Limb (tissue), 2 donors: ENCODE results near the gene PDILT.

ENCODE experiments used
- DNase-seq, 2 donors: peaks; one replicate each; pipeline ENCODE4 v3.0.0-alpha.2; 2016; ENCODE audit errors: extremely low spot score in 2 of 2

The PDILT gene

DNA sequence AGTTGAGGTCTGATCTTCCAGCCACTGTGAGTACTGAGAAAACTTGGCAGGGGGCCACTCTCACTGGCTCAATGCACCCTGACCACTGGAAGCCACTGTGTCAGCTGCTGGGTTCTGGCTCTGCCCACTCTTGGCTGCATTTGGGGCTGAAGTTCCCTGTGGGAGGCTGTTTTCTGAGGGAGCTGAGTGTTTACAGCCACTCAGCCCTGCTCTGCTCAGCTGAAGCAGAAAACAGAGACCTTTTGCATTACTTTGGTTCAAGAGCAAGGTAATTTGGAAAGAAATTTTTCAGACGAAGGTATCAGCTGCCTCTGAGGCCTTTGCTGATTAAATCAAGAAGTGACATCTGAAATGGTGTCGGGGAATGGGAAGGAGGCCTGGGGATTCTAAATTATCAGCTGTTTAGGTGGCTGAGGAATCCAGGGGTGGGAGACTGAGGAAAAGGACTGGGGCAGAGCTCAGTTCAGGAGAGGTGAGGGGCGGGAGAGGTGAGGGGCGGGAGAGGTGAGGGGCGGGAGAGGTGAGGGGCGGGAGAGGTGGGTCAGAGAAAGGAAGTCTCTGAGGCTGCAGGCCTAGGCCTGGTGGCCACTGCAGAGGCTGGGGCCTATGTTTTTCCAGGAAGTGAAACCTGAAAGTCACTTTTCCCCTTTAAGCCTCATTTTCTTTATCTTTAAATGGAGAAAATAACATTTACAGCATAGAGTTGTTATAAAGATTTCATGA lies 5.0 kb upstream of the PDILT start, which contains the start of gene ACSM5:
Gene ACSM5 (plus strand): TSS at position 137 of the 723 bp plus-strand sequence. CDS start 1,951 bp downstream, outside the sequence.
- DNase-seq, result no peak

DNA sequence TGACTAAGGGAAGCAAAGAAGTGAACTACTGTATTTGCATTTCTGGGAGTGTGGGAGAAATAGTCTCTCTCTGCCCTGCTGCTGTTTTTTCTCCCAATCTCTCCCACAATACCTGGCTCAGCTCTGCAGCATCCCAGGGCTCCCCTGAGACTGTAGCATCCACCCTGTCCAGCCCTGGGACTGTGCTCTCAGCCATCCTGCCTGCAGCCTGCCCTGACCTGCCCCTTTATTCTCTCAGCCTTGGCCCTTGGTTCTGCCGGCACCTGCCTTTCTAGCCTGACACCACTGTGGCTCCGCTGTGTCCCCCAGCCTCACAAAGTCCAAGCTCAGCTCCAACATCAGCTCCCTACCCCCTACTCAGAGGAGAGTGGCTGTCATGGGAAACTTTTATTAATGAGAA lies 1.9 kb downstream of the PDILT start:
- no peak for DNase-seq

- no peak for DNase-seq
These were observed 3.0 kb downstream of the PDILT start for GRCh38 chr16:20401475-20402016.

DNA sequence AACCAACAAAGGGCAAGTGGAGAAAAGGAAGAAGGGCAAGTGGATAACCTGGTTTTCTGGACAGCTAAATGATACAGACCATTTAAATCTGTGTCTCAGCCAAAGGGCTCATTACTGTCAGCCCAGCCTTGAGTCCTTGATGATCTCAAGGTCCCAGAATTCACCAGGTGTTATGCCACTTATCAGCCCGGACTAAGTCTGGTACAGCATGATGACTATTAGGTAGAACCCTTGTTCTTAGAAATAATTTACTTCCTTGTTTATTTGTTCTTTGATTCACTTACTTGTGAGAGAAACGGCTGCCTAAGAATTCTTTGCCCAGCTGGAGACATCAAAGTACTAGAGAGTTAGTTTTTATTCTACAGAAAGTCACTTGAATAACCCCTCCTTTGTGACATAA lies 3.5 kb downstream of the PDILT start:
- DNase-seq, result no peak

GRCh38 chr16:20399185-20399584 lies 5.4 kb downstream of the PDILT start:
- DNase-seq, result no peak

DNA sequence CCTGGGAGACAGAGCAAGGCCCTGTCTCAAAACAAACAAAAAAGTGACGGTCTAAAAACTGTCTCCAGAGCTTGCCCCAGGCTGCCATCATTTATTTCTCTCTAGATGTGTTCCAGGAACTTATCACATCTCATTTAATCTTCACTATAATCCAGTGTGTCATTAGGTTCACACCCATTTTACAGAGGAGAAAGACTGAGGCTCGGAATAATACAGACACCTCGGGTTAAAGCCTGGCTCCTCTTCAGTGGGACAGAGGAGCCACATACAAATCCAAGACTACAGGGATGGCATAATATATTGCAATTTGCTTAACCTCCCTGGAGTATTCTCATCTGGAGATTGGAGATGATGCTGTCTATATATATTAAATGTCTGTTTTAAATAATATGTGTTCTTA lies 5.9 kb downstream of the PDILT start:
- no peak for DNase-seq

DNA sequence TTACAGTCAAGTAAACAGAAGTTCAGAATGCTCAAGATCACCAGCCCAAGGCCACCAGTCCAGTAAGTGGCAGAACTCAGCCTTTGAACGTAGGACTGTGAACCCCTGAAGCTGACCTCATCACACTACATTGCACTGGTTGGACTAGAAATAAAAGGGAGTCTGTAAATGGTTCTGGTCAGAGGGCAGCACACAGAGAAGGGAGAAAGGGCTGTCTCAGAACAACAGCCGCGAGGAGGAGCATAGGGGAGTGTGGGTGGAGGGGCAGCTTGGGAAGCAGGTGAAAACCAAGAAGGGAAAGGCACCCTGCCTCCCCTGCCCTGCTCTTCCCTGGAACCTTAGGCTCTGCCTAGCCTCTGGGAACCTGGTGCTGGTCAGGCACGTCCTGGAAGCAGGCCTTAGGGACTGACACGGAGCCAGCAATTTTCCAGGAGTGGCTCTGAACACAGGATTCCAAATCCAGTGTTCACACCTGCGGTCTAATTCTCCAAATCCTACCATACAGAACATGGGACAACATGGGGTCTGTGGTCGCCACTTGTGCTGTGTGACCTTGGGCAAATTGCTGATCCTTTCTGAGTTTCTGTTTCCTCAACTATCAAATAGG lies 7.0 kb downstream of the PDILT start:
- DNase-seq, result no peak

DNA sequence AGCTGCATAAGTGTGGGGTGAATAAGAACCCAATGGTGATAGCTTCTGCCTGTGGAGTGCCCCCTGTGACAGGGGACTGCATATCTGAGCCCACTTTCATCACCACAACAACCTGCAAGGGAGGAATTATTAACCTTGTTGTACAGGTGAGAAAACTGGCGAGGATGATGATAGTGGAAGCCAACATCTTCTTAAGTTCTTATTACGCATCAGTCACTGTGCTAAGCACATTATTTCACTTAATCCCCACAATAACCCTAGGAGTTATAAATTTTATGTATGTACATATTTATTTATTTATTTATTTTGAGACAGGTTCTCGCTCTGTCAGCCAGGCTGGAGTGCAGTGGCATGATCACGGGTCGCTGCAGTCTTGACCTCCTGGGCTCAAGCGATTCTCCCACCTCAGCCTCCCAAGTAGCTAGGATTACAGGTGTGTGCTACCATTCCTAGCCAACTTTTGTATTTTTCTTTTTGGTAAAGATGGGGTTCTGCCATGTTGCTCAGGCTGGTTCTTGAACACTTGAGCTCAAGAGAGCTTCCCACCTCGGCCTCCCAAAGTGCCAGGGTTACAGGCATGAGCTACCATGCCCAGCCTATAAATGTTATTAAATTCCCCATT lies 7.6 kb downstream of the PDILT start:
- no peak for DNase-seq

GRCh38 chr16:20395946-20396345 lies 8.6 kb downstream of the PDILT start:
- DNase-seq, result no peak

- peak in 1 of 2 donors; percentile 2 for DNase-seq
These were observed 10.5 kb downstream of the PDILT start for GRCh38 chr16:20393801-20394577.

DNA sequence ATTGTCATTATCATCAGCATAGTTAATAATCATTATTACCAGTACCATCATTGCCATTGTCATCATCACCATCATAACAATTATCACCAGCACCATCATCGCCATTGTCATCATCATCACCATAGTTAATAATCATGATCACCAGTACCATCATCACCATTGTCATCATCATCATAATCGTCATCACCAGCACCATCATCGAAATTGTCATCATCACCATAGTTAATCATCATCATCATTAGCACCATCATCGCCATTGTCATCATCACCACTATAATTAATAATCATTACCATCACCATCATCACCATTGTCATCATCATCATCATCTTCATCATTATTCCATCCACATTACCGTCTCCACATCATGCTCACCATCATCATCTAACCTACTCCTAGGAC lies 13.5 kb downstream of the PDILT start:
- no peak for DNase-seq

- DNase-seq, result no peak
These were observed 15.7 kb downstream of the PDILT start for GRCh38 chr16:20388854-20389253.

- no peak for DNase-seq
These were observed 16.6 kb downstream of the PDILT start for GRCh38 chr16:20387978-20388377.

GRCh38 chr16:20385844-20386832 lies 18.4 kb downstream of the PDILT start:
- DNase-seq, result peak; percentile 37 to 73

DNA sequence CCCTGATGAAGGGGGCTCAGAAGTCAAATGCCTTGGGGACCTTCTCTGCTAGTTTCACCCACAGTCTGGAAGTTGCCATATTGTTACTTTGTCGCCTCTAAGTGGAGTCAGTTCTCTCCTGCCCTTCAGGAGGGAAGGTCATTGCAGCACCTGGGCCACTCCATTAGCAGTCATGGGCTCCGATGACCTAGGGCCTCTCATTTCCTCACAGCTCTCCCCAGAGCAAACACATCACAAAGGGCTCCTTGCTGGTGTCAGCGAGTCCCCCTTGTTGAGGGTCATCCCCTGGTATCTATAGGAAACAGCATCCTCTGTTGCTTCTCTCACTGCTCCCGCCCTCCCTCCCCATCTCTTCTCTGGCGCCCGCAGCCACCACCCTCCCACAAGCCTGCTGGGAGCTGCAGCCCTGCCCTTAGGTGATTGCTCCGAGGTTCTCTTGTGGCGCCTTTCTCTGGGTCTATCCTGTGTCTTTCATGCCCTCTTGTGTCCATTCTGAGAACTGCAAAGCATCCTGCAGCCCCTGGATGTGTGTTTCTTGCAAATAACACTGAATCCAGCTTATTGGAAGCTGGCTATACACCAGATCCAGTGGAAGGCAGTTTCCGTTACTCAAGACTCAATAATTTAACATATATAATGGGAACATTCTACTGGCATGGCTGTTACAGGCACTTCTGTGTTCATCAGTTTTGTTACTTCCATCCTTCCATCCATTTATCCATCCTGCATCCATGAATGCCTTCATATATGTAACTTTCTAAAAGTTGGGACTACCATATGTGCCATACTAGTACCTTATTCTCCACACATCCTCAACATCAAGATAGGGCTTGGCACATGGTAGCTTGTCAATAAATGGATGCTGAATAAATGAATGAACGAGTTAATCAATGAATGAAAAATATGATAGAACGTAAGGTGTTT lies 21.2 kb downstream of the PDILT start:
- DNase-seq, result peak; percentile 63 to 77

GRCh38 chr16:20382202-20382948 lies 22.2 kb downstream of the PDILT start:
- DNase-seq, result no peak

DNA sequence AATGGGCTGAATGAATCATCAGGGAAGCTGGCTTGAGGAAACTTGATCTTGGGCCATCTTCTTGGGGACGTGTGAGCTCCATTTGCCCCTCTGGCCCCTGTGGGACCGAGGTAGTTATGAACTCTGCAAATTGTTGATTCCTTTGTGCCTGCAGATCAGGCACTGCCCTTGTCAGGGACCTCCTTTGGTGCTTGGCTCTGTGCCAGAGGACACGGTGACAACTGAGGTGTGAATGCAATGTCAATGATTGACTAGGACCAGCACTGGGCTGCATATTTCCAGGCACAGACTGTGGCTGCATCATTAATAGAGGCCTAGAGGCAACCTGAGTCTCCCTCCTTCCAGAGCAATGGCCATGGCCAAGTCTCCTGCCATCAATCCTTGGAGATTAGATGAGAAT lies 23.8 kb downstream of the PDILT start:
- DNase-seq, result no peak

DNA sequence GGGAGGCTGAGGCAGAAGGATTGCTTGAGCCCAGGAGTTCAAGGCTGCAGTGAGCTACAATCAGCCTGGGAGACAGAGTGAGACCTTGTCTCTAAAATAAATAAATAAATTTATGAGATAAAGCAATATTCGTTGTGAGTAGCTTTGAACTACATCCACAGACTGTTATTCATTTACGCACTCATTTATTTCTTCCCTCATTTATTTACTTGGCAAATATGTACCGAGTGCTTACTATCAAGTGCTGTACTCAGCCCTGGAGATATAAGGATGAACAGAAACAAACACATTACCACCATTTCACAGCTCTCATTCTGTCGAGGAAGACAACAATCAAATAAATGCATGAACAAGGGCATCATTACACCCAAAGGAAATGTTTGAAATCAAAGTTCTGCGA lies 27.4 kb downstream of the PDILT start:
- no peak for DNase-seq

- DNase-seq, result no peak
These were observed 31.8 kb downstream of the PDILT start for GRCh38 chr16:20372701-20373100.
